Right lobe of liver (tissue), 6 donors: ENCODE measurements around the gene MLX. TPM values are rescaled to one million over a fixed set of nuclear protein-coding genes. Genes with fewer than 3 reads are reported as not detected.

ENCODE experiments used
- ATAC-seq, 4 donors: fragments of 200-7000 bp; cut with Tn5 transposase; one replicate each; pipeline ENCODE4 v1.9.1; 2020; ENCODE audit warnings: mild to moderate bottlenecking in 4 of 4, moderate library complexity in 4 of 4
- DNase-seq, 3 donors: peaks; one replicate each; pipeline ENCODE4 v3.0.0-alpha.2; 2020
- H3K27ac ChIP-seq, 3 donors: fragments of 200-600 bp; one replicate each; pipeline ENCODE4 v1.8.0; 2022
- H3K27me3 ChIP-seq, 2 donors: fragments of 200-600 bp; one replicate each; pipeline ENCODE4 v1.8.0; 2022
- H3K36me3 ChIP-seq, 4 donors: fragments of 200-600 bp; sonication (generic) in 1 of 4; one replicate each; pipeline versions ENCODE4 v1.5.1 to v1.8.0; 2017 to 2022; ENCODE audit warnings: control low read depth in 1 of 4
- H3K4me1 ChIP-seq, 4 donors: fragments of 200-600 bp; sonication (generic) in 1 of 4; one replicate each; pipeline versions ENCODE4 v1.5.1 to v1.8.0; 2017 to 2022; ENCODE audit warnings: control low read depth in 1 of 4
- H3K4me3 ChIP-seq, 3 donors: fragments of 200-600 bp; one replicate each; pipeline ENCODE4 v1.8.0; 2022
- H3K9me3 ChIP-seq, 4 donors: fragments of 200-600 bp; sonication (generic) in 1 of 4; one replicate each; pipeline versions ENCODE4 v1.5.1 to v1.8.0; 2017 to 2022; ENCODE audit warnings: control low read depth in 1 of 4
- POLR2A ChIP-seq: fragments of 450-650 bp; IDR thresholded peaks from one replicate; pipeline ENCODE4 v1.6.1; 2017; ENCODE audit warnings: antibody characterized with exemption, mild to moderate bottlenecking
- WGBS: methylation state at CpG from one replicate; pipeline ENCODE4 v1.1.6; 2018; ENCODE audit warnings: low coverage, low lambda C conversion rate; ENCODE audit not compliant: insufficient coverage; ENCODE audit errors: missing lambda C conversion rate; 5-methylcytosine and 5-hydroxymethylcytosine counted together
- intact Hi-C, 2 donors: fragments of 100-400 bp; cut with DNase I; formaldehyde crosslinking; loops; one replicate each; pipeline versions ENCODE4 v1.11.2 to v1.14.1; 2022
- total RNA-seq, 6 experiments: library from RNA; depleted of rRNA in 2 of 6; stranded (reverse); fragments of >200 nt in 2 of 6; fragmentation: NEBNext Ultra II Directional in 3 of 6; extraction: Animal tissue kit (Norgen Biotek cat#: 25700) in 3 of 6; gene quantifications; one replicate each; pipeline versions ENCODE4 v1.1.0 to v1.2.4, GENCODE V29; 2016 to 2023
- TF ChIP-seq, protein P1 (sequence below), 4 donors: fragments of 200-600 bp in 3 of 4; fragments of 450-650 bp in 1 of 4; IDR thresholded peaks; one replicate each; pipeline versions ENCODE4 v1.5.1 to v1.8.0; 2016 to 2022; ENCODE audit warnings: antibody characterized with exemption in 4 of 4, mild to moderate bottlenecking in 2 of 4
- donor health status: DM: no; HTN: yes; CAD: no.
- donor health status: DM: no; HTN: no; CAD: no.
- donor health status: DM: no; HTN: no; CAD: no.
- donor health status: DM: no; HTN: yes; CAD: no.
- donor health status: DM: no; HTN: yes; CAD: no.

The MLX gene
- total RNA-seq, 6 experiments from 2014 or later: 34.5 to 46.2 (median 35.2) TPM

DNA sequence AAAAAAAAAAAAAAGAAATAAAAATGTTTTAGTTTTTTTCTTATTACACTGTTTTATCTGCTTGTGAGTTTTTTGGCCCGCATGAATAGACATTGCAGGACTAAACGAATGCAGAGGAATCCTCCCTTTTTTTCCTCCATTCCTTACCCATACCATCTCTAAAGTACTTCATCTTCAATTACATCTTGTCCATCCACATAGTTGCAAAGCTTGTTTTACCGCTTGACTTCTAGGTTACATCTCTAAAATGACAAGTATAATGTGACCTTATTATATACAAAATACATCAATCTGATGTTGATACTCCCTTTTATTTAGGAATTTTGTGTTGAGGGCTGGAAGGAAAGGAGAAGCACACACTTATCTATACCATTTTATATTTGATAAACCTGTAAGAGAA lies 29.5 kb downstream of the MLX start:
- intact Hi-C loops: no loop called here
- no peaks in the 10 kb centered on the region for H3K27me3 ChIP-seq
- no peak overlapping the region for H3K27ac ChIP-seq
- WGBS: 79% methylated on average over 3 of the region's 3 CpGs
- H3K36me3 ChIP-seq: peaks cover 0 to 11% (median 4%) of the 10 kb centered on the region in 4 donors
- TF ChIP-seq, protein P1, sequence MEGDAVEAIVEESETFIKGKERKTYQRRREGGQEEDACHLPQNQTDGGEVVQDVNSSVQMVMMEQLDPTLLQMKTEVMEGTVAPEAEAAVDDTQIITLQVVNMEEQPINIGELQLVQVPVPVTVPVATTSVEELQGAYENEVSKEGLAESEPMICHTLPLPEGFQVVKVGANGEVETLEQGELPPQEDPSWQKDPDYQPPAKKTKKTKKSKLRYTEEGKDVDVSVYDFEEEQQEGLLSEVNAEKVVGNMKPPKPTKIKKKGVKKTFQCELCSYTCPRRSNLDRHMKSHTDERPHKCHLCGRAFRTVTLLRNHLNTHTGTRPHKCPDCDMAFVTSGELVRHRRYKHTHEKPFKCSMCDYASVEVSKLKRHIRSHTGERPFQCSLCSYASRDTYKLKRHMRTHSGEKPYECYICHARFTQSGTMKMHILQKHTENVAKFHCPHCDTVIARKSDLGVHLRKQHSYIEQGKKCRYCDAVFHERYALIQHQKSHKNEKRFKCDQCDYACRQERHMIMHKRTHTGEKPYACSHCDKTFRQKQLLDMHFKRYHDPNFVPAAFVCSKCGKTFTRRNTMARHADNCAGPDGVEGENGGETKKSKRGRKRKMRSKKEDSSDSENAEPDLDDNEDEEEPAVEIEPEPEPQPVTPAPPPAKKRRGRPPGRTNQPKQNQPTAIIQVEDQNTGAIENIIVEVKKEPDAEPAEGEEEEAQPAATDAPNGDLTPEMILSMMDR (IDR thresholded peaks at IDR 0.05): no peak
- TF ChIP-seq POLR2A: no peak
- no peaks in the 10 kb centered on the region for H3K4me1 ChIP-seq
- H3K9me3 ChIP-seq: no peaks in the 10 kb centered on the region
- DNase-seq: no peak
- no peak for ATAC-seq
- no peak overlapping the region for H3K4me3 ChIP-seq

DNA sequence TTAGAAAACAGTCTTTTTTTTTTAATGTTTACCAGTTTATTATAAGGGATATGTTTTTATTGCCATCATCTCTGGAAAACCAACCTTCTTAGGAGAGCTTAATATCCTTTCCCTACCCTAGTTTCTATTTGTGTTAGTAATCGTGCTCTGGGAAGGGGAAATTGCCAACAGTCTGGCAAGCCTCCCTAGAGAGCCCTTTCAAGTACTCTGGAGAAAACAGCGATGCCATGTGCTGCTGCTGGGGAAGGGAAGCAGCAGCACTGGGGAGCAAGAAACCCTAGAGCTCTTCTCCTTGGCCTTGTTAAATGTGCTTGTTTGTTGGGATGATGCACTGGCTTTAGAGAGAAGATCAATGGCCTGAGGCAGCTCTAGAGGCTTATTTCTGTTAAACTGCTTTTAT lies 32.0 kb downstream of the MLX start:
- 33% methylated on average over 2 of the region's 2 CpGs for WGBS
- Histone ChIP-seq H3K4me3 (no peak overlapping the region), H3K36me3 (no peaks in the 10 kb centered on the region), H3K27ac (no peak overlapping the region), H3K27me3 (no peaks in the 10 kb centered on the region), H3K9me3 (no peaks in the 10 kb centered on the region), H3K4me1 (no peaks in the 10 kb centered on the region)
- intact Hi-C loops: no loop called here
- no peak for TF ChIP-seq POLR2A
- TF ChIP-seq, protein P1 (IDR thresholded peaks at IDR 0.05): no peak
- DNase-seq: no peak
- ATAC-seq: no peak

DNA sequence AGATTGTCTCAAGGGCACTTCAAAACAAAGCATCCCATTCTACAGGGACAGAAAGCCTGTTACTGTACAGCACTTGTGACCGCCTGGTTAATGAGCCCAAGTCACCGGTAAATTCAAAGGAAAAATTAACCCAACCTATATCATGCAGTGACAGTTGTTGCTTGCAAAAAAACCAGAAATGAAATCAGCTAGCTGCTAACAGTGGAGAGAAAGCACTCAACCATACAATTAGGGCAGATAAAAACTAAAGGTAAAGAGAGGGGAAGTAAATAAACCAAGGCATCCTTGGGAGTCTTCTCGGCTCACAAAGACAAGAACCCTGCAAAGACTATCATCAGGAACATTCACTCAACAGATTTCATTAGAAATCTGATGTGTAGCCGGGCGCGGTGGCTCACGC lies 36.4 kb downstream of the MLX start:
- WGBS: 90% methylated on average over 7 of the region's 7 CpGs
- intact Hi-C loops: no loop called here
- TF ChIP-seq, protein P1 (IDR thresholded peaks at IDR 0.05): no peak
- no peak for TF ChIP-seq POLR2A
- peaks cover 0 to 22% (median 6%) of the 10 kb centered on the region in 4 donors for H3K4me1 ChIP-seq
- H3K27me3 ChIP-seq: no peaks in the 10 kb centered on the region
- no peaks in the 10 kb centered on the region for H3K36me3 ChIP-seq
- no peak for DNase-seq
- H3K9me3 ChIP-seq: no peaks in the 10 kb centered on the region
- H3K27ac ChIP-seq: no peak overlapping the region
- no peak for ATAC-seq
- no peak overlapping the region for H3K4me3 ChIP-seq

DNA sequence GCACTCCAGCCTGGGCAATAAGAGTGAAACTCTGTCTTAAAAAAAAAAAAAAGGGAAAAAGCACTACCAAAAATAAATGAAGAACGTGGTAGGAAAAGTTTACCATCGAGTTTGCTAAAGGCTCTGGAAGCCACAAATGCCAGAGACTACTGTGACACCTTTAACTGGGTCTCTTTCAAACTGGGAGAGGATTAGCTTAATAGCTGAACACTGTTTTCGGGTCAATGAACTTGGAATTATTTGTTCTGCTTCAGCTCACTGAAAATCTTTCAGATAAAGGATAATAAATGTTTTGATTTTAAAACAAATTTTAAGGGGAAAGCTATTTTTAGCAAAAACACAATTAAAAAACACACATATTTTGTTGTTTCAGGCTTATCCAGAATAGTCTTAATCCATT lies 40.9 kb downstream of the MLX start:
- peak overlapping the region in 1 of 3 donors; percentile 80 for H3K27ac ChIP-seq

More for the DNA sequence above, 40.9 kb downstream of the MLX start:
- intact Hi-C loops: no loop called here
- TF ChIP-seq POLR2A: no peak
- TF ChIP-seq, protein P1 (IDR thresholded peaks at IDR 0.05): no peak
- Histone ChIP-seq H3K4me1 (peaks cover 0 to 26% (median 6%) of the 10 kb centered on the region in 4 donors), H3K27me3 (no peaks in the 10 kb centered on the region), H3K36me3 (peaks cover 0 to 9% (median 0%) of the 10 kb centered on the region in 4 donors), H3K4me3 (peak overlapping the region; percentile 78 to 80 (median 80)), H3K9me3 (no peaks in the 10 kb centered on the region)
- DNase-seq (no peak), ATAC-seq (no peak)
- 9% methylated on average over 3 of the region's 3 CpGs for WGBS
